ENCODE data around the gene OGFOD3. TPM values are rescaled to one million over a fixed set of nuclear protein-coding genes. Genes with fewer than 3 reads are reported as not detected.

OGFOD3 gene
- total RNA-seq, 1 experiment from 2014 or later: 53.6 TPM

- no peak for TF ChIP-seq ATF3 (IDR thresholded peaks at IDR 0.05)
Measured at GRCh38 chr17:82444284-82444893, 26.0 kb upstream of the OGFOD3 start (continued).

GRCh38 chr17:82443465-82444283, 25.3 kb upstream of the OGFOD3 start:
- TF ChIP-seq ZFX (IDR thresholded peaks at IDR 0.05): no peak
- no peak for TF ChIP-seq TCF7L2 (IDR thresholded peaks at IDR 0.05; ENCODE audit: borderline replicate concordance, extremely low read depth, insufficient read depth, insufficient read length)
- TF ChIP-seq EZH2phosphoT487 (IDR thresholded peaks at IDR 0.05; ENCODE audit: borderline replicate concordance): no peak
- TF ChIP-seq ATF3 (IDR thresholded peaks at IDR 0.05): no peak
- no peak for TF ChIP-seq SIN3A (IDR thresholded peaks at IDR 0.05; ENCODE audit: low read depth)
- no peak for TF ChIP-seq POLR2A (IDR thresholded peaks at IDR 0.05; ENCODE audit: borderline replicate concordance, extremely low read depth, insufficient read depth, insufficient read length)
- no peak for TF ChIP-seq CTCF (IDR thresholded peaks at IDR 0.05 in 2 of 3, conservative IDR thresholded peaks at IDR 0.05 in 1 of 3; ENCODE audit: borderline replicate concordance in 1 of 3, insufficient read depth in 1 of 3, low read depth in 2 of 3, low read length in 2 of 3)
- TF ChIP-seq RAD21 (IDR thresholded peaks at IDR 0.05; ENCODE audit: low read depth): no peak
- TF ChIP-seq MAX (IDR thresholded peaks at IDR 0.05): no peak
- TF ChIP-seq CBX3 (IDR thresholded peaks at IDR 0.05; ENCODE audit: low read depth): no peak
- no peak for TF ChIP-seq ZBTB33 (IDR thresholded peaks at IDR 0.05; ENCODE audit: extremely low read depth, insufficient replicate concordance, low read length)
- no peak for TF ChIP-seq CEBPB (IDR thresholded peaks at IDR 0.05; ENCODE audit: low read depth)
- TF ChIP-seq FOSL1 (IDR thresholded peaks at IDR 0.05; ENCODE audit: low read depth): no peak
- H3K79me2 ChIP-seq (ENCODE audit: insufficient read depth, low read length): no peaks in the 10 kb centered on the region
- H3K27me3 ChIP-seq (ENCODE audit: insufficient read depth, low read length): no peaks in the 10 kb centered on the region
- no peak for ATAC-seq
- intact Hi-C loops (cut with micrococcal nuclease): no loop called here
- no peaks in the 10 kb centered on the region for H3K9me3 ChIP-seq (ENCODE audit: control insufficient read depth in 1 of 2, insufficient read depth in 1 of 2, low read depth in 1 of 2, low read length in 2 of 2)
- peaks cover 0 to 17% of the 10 kb centered on the region in 2 experiments; a peak in 1 of 4 replicates for H3K36me3 ChIP-seq (ENCODE audit: control insufficient read depth in 1 of 2, insufficient read depth in 2 of 2, low read length in 2 of 2)
- no peak overlapping the region for H3K4me3 ChIP-seq (replicated peaks in 1 of 2; ENCODE audit: low read depth in 1 of 2, low read length in 2 of 2)
- no peak overlapping the region for H2AFZ ChIP-seq (ENCODE audit: low read depth, low read length, poor library complexity, severe bottlenecking)
- H3K27ac ChIP-seq (ENCODE audit: low read depth, low read length): no peak overlapping the region
- no peak overlapping the region for H3K4me2 ChIP-seq (ENCODE audit: low read length)
- H3K4me1 ChIP-seq (ENCODE audit: control insufficient read depth in 1 of 2, insufficient read depth in 2 of 2, low read length in 2 of 2): no peaks in the 10 kb centered on the region
- CTCF ChIA-PET: no interaction called here
- RAD21 ChIA-PET (ENCODE audit: low non-redundant PET in 1 of 2, low total read pairs in 2 of 2, uncharacterized antibody in 2 of 2, unreplicated experiment in 2 of 2): no interaction called here
- DNase-seq (ENCODE audit: low read depth, low spot score): no peak
- POLR2A ChIA-PET: no interaction called here
- H3K9ac ChIP-seq (ENCODE audit: low read length): no peak overlapping the region
- no peaks in the 10 kb centered on the region for H3K9me2 ChIP-seq (ENCODE audit: insufficient read depth)
- H4K20me1 ChIP-seq (ENCODE audit: insufficient read depth): no peaks in the 10 kb centered on the region
- BruUV-seq (replicated peaks): no TSS peak

All from HCT116 (cell line).